Measurements from ENCODE around the gene PRIMA1.

Gene PRIMA1

DNA sequence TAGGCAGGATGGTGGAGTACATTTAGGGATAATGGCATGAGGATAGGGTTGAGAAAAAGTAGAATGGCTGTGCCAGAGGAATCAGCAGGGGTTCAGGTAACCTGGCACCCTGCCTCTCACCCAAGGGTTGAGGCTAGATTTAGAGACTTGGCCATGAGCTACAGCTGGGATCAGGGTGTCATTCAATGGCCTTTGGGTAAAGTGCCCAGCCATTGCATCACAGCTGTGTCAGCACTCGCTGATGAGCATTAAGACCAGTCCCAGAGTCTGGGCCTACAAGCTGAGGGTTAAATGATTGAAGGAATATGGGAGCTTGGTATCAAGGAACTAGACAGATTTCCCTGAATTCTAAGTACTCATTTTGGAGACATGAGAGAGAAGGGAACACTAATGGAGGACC lies 113.9 kb downstream of the PRIMA1 start:
- no peak for DNase-seq (ENCODE audit: low spot score)

DNA sequence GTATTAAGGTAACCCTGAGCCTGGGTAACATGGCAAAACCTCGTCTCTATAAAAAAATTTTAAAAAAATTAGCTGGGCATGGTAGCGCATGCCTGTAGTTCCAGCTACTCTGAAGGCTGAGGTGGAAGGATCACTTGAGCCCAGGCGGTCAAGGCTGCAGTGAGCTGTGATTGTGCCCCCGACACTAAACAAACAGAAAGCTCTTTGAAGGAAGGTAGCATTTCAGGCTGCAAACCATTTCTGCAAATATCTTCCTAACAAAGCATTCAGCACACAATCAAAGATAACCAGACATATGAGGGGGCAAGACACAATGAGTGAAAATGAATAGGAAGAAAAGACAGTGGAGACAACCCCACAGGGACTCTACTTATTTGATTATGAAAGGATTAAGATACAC lies 118.7 kb downstream of the PRIMA1 start:
- no peak for DNase-seq (ENCODE audit: low spot score)
